NCI-H146 treated with DMSO at 0.1 percent for 48 hours (cell line): ENCODE results near the gene ZNF358.
A peak's percentile ranks its signal among the peaks of the same experiment; 100 is the strongest.

Source experiments
- DNase-seq: peaks from one replicate; lab custom pipeline; 2025; ENCODE audit not compliant: unreplicated experiment; lab: John Stamatoyannopoulos, UW

Gene ZNF358

GRCh38 chr19:7519361-7520130, 3.6 kb downstream of the ZNF358 start:
- no peak for DNase-seq

GRCh38 chr19:7520131-7521051, 4.5 kb downstream of the ZNF358 start:
- no peak for DNase-seq

DNA sequence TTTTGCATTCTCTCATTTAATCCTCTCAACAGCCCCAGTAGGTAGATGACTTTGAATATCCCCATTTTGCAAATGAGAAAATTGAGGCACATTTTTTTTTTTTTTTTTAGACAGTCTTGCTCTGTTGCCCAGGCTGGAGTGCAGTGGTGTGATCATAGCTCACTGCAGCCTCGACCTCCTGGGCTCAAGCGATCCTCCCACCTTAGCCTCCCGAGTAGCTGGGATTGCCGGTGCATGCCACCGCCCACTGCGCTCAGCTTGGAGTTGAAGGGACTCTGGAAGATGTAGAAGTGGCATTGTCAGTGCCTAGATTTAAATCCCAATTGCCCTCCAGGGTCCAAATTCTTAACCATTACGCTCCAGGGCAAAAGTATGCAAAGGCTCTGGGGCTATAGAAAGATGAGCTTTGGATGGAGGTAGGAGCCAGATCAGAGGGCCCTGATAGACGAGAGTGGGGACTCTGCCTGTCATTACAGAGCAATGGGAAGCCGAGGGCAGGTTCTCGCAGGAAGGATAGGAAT, 5.7 kb downstream of the ZNF358 start:
- DNase-seq, result no peak

DNA sequence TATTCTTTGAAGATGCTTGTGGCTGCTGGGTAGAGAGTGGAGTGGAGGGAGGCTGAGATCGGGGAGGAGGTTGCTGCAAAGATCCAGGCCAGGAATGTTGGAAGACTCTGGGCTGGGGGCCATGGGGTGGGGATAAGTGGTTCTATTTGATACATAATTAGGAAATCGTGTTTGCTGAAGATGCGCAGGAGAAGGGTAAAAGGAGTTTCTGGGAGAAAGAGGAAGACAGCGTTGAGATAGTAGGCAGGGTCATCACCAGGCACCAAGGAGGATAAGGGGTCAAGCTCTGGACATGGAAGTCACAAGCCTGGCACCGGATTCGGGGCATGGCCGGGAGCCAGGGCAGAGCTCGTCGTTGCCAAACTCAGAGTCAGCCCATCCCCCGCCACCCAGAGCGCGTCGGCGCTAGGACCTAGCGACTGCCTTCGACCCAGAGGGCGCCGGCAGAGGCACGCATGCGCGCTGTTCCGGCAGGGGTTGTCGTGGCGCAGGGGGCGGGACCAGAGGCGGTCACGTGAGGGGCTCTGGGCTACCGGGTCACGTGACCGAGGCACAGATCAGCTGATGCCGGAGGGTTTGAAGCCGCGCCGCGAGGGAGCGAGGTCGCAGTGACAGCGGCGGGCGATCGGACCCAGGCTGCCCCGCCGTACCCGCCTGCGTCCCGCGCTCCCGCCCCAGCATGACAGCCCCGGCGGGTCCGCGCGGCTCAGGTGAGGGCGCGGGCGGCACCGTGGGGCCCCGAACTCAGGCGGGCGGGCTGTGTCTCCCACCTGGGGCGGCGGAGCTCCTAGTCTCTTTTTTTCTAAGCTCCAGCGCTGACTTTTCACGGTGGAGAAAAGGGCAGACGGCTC, 6.4 kb downstream of the ZNF358 start, which contains the start of gene MCOLN1:
Gene MCOLN1 (plus strand): TSS at position 553 of the 851 bp plus-strand sequence. CDS start 127 bp downstream, at position 680.
- DNase-seq, result peak; percentile 78

DNA sequence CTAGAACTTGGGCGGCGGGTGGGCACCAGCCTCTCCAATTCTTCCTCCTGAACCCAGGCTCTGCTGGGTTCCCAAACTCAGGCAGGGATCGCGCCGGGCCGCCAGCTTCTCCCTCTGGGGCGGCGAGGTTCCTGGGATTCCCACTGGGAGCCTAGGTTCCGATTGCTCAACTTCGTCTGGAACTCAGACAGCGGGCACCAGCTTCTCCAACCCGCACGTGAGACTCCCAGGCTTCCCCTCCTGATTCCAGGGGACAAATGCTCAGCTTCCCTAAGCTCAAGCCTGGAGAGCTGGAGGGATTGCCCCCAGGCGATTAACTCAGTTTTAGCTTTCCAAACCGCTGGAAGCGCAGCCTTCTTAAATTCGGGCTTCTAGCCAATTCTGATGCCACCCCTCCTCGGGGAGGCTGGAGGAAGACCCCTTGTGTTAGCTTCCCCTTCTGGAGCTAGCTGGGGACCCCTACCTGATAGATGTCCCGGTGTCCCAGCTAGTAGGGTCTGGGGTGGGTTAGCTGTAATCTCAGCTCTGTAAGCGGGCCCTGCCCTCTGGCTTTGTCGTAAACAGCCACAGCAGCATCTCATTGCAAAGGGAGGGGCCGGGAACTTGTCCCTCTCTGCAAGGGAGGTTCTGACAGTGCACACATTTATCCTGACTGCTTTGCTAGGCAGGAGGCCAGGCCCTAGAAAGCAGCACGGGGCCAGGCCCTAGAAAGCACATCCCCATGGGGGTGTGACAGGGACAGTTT, 7.2 kb downstream of the ZNF358 start:
- no peak for DNase-seq

GRCh38 chr19:7524523-7524922, 8.6 kb downstream of the ZNF358 start:
- DNase-seq, result no peak

- no peak for DNase-seq
Measured at GRCh38 chr19:7524992-7525739, 9.3 kb downstream of the ZNF358 start.

DNA sequence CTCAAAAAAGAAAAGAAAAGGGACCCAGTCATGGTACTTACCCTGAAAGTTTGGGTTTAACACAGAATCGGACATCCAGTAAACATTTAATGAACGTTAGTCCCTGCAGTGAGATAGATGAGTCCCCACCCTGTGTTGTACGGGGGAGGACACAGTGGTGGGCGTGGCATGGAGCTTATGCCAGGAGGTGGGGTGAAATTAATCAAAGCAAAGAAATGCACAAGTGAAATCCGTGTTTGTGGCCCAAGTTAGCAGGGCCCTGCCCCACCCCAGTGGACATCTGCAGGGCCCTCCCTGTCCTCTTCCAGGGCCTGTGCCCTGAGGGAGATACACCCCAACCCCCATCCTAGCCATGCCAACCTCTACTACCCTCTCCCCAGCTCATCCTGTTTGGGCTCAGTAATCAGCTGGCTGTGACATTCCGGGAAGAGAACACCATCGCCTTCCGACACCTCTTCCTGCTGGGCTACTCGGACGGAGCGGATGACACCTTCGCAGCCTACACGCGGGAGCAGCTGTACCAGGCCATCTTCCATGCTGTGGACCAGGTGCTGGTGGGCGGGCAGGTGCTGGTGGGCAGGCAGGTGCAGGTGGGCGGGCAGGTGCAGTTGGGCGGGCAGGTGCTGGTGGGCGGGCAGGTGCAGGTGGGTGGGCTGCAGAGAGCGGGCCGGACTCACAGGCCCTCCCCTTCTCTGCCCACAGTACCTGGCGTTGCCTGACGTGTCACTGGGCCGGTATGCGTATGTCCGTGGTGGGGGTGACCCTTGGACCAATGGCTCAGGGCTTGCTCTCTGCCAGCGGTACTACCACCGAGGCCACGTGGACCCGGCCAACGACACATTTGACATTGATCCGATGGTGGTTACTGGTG, 10.4 kb downstream of the ZNF358 start:
- DNase-seq, result no peak

DNA sequence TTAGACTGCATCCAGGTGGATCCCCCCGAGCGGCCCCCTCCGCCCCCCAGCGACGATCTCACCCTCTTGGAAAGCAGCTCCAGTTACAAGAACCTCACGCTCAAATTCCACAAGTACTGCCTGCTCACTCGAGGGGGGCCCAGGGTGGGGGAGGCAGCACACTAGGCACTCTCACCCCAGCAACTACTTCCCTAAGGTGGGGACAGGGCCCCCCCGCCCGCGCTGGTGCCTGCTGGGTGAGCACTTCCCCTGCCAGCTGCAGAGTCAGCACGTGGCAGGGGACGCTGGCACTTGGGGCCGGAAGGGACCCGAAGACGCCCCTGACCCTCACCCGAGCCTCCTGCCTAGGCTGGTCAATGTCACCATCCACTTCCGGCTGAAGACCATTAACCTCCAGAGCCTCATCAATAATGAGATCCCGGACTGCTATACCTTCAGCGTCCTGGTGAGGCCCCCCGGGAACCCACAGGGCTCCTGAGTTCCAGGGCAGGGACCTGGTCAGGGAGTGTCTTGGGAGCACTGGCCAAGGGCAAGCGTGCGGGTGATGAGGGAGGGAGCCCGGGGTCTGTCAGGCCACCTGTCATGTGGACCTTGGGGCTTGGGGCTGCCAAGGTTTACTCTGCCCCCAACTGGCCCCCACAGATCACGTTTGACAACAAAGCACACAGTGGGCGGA, 11.8 kb downstream of the ZNF358 start:
- DNase-seq, result no peak

DNA sequence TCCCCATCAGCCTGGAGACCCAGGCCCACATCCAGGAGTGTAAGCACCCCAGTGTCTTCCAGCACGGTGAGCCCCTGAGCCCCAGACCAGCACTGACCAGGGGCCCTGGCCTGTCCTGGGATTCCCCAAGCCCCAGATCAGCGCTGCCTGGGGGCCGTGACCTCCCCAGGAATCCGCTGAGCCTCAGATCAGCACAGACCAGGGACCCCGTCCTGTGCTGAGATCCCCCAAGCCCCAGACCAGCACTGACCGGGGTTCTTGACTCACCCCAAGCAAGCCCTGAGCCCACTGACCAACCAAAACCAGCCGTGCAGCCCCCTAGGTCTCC, 12.3 kb downstream of the ZNF358 start:
- no peak for DNase-seq

DNA sequence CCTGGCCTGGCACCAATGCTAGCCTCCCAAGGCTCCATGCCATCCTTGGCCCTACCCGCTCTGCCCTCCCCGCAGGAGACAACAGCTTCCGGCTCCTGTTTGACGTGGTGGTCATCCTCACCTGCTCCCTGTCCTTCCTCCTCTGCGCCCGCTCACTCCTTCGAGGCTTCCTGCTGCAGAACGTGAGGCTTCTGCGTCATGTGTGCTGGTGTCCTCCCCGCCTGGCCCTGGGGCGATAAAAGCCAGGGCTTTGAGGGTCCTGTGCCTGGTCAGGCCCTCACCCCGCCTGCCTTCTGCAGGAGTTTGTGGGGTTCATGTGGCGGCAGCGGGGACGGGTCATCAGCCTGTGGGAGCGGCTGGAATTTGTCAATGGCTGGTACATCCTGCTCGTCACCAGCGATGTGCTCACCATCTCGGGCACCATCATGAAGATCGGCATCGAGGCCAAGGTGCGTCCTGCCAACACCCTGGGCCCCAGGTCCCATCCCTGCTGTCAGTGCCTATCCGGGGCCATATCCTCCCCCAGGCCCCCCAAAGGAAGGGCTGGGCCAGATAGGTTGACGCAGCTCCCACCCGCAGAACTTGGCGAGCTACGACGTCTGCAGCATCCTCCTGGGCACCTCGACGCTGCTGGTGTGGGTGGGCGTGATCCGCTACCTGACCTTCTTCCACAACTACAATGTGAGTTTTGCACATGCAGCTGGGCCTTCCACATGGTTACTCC, 12.8 kb downstream of the ZNF358 start:
- no peak for DNase-seq

DNA sequence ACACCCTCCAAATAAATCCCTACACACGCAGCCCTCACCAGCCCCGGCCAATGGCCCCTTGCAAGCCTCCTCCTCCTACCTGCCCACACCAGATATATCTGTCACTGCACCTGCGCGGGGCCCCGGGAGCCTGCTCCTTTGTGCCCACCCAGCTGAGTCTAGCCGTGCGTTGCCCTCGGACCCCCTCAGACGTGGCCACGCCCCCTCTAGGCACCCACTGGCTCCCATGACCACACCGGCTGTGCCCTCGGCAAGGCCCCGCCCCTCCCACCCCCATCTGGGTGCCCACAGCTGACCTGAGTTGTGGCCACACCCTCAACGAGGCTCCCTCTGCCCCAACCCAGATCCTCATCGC, 13.3 kb downstream of the ZNF358 start:
- DNase-seq, result no peak

DNA sequence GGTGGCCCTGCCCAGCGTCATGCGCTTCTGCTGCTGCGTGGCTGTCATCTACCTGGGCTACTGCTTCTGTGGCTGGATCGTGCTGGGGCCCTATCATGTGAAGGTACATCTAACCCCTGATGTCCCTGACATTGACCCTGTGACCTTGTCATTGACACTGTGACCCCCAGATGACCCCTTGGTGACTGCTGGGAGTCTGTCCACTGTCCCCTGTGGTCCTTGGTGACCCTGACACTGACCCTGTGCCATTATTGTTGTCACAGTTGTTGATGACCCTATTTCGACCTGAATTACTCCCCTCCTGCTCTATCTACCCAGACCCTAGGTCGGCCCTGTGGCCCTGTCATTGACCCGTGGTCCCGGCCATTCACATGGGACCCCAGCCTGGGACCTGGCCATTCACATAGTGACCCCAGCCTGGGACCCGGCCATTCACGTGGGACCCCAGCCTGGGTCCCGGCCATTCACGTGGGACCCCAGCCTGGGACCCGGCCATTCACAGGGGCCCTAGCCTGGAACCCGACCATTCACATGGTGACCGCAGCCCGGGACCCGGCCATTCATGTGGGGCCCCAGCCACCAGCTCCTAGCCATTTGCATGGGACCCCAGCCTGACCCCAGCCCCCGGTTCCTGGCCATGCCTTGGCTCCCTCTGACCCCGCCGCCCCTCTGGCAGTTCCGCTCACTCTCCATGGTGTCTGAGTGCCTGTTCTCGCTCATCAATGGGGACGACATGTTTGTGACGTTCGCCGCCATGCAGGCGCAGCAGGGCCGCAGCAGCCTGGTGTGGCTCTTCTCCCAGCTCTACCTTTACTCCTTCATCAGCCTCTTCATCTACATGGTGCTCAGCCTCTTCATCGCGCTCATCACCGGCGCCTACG, 13.9 kb downstream of the ZNF358 start:
- DNase-seq, result no peak

GRCh38 chr19:7533281-7533885, 17.5 kb downstream of the ZNF358 start:
- DNase-seq, result no peak

DNA sequence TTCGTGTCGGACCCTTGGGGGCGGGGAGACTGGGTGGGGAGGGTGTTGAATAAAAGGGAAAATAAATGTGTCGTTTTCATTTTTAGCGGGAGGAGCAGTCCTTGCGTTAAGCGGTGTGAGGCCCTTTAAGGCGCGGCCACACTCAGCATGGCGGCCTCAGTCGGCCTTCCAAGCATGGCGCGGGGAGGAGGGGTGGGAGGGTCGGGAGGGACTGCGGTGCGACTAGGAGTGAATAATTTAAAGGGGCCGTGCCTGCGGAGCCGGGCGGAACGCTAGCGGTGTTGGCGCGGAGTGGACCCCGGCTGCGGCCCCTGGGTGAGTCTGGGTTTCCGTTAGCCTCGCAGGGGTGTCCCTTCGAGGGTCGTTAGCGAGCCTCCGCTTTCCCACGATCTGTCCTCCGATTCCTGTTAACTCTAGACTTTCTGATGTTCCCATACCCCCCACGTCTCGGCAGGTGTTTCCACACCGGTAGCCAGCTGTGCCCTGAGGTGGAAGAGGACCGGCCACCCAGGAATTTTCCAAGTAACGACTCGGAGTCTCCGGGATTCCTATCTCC, 18.1 kb downstream of the ZNF358 start:
- DNase-seq, result peak; percentile 35

DNA sequence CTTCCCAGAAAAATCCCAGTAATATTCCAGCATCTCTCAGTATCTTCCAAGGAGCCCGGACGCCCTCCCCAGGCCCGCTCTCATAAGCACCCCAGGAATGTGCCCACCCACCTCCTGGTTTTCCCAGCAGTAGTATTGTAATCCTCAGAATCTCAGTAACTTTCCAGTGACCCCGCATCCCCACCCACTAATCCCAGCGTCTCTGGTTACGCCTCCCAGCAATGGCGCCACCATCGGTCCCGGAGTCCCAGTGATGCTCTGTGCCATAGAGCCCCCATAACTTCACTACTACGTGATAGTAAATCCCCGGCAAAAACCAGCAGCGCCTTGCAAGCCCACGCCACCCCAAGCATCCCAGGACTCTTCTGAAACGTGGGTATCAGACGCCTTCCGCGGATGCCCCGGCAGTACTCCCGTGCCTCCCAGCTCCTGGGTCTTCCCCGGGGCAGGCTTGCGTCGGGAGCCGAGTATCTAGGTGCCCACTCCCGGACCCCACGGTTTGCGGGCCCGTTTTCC, 18.7 kb downstream of the ZNF358 start:
- no peak for DNase-seq
